ENCODE results near the gene TBCCD1. TPM values are rescaled to one million over a fixed set of nuclear protein-coding genes. Genes with fewer than 3 reads are reported as not detected.
"Not testable (repeated sequence)": the region's sequence is repeated elsewhere in the genome, so short reads cannot be mapped to it uniquely, and the experiment has no call there.

Gene TBCCD1
- polyA plus RNA-seq, 6 donors from 2014 or later: 12.0 to 32.7 (median 19.7) TPM

- H3K4me1 Mint-ChIP-seq: peaks cover 37 to 55% (median 50%) of the 10 kb centered on the region in 3 donors
- H3K9me3 Mint-ChIP-seq; DNase-seq; ATAC-seq (ENCODE audit: low read depth in 2 of 2); H3K27me3 Mint-ChIP-seq; H3K36me3 Mint-ChIP-seq: not testable (repeated sequence)
- H3K4me3 Mint-ChIP-seq: peak overlapping the region; percentile 90 to 99 (median 96)
- peak overlapping the region; percentile 96 to 99 (median 98) for H3K27ac Mint-ChIP-seq
Measured at GRCh38 chr3:186569361-186569760, 2.2 kb upstream of the TBCCD1 start.

GRCh38 chr3:186566772-186567071 is 417 bp downstream of the TBCCD1 start:
- Mint-ChIP-seq H3K4me3 (peak overlapping the region; percentile 82 to 98 (median 96)), H3K4me1 (peaks cover 45 to 59% (median 57%) of the 10 kb centered on the region in 3 donors), H3K27ac (peak overlapping the region; percentile 81 to 97 (median 95)), H3K36me3 (peaks cover 0 to 6% of the 10 kb centered on the region in 2 donors), H3K27me3 (no peaks in the 10 kb centered on the region), H3K9me3 (no peaks in the 10 kb centered on the region)
- no peak for DNase-seq
- ATAC-seq (ENCODE audit: low read depth in 2 of 2): peak; percentile 1 to 3

DNA sequence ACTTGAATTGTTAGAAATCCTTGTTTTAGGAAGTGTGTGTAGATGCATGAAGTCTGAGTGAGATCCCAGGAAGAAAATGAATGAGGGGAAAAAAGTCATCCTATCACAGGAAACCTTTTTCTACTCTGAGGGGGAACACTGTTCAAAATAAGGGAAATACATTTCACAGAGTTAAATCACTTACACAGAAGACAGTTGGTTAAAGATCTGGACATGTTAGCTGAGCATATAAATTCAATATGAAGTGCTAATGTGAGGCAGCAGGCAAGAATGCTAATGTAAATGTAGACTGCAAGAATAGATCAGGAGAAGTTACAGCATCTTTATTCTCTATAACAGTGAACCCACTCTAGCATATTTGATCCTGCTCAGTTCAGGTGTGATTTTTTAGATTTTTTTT is 2.6 kb downstream of the TBCCD1 start:
- Mint-ChIP-seq H3K4me3 (peak overlapping the region in 4 of 8 donors; percentile 18 to 72 (median 60)), H3K4me1 (peaks cover 28 to 45% (median 40%) of the 10 kb centered on the region in 3 donors), H3K27ac (peak overlapping the region in 1 of 6 donors; percentile 57), H3K27me3 (no peaks in the 10 kb centered on the region), H3K9me3 (no peaks in the 10 kb centered on the region), H3K36me3 (peaks cover 0 to 6% of the 10 kb centered on the region in 2 donors)
- ATAC-seq (ENCODE audit: low read depth in 2 of 2): no peak
- DNase-seq: no peak

DNA sequence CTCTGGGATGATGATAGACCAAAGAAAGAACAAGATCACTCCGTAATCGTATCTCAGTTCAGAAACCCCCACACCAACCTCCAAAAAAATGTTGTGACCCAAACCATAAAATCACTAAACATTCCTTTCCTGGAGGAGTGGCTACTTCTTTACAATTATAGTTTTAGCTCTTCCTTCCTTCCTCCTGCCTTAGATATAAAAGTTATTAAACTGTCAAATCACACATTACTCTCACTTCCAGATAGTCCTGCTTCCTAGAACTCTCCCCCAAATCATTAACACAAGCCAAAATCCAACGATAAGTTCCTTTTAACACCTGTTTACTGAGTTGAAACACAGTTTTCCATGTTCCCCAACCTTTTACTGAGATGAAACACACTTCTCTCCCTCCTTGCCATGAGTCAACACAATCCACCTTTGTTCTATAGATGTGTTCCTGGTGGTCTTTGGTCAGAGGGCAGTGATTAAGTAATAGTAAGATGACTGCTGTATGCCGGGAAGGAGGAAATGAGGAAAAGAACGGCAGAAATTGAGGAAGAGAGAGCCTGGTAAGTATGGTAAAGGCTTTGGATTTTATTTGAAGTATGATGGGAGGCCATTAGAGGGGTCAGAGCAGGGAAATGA is 14.6 kb downstream of the TBCCD1 start:
- Mint-ChIP-seq H3K9me3 (no peaks in the 10 kb centered on the region), H3K27ac (no peak overlapping the region), H3K36me3 (peaks cover 13 to 41% of the 10 kb centered on the region in 2 donors), H3K4me1 (no peaks in the 10 kb centered on the region), H3K27me3 (no peaks in the 10 kb centered on the region), H3K4me3 (no peak overlapping the region)
- no peak for ATAC-seq (ENCODE audit: low read depth in 2 of 2)
- no peak for DNase-seq

DNA sequence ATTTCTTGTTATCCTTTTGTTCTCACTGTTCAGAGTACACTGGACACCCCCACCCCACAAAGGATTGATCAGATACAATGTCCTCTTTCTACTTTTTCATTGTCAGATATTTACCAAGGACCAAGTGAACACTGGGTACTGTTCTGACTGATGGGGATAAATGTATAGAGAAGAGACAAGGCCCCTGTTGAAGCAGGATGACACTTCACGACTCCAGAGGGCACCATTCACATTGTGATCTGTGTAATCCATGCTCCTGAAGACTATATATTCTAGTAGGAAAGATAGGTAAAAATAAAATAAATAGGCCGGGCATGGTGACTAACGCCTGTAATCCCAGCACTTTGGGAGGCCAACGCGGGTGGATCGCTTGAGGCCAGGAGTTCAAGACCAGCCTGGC is 15.8 kb downstream of the TBCCD1 start:
- Mint-ChIP-seq H3K4me3 (no peak overlapping the region), H3K9me3 (no peaks in the 10 kb centered on the region), H3K27ac (no peak overlapping the region), H3K27me3 (no peaks in the 10 kb centered on the region), H3K36me3 (peaks cover 7 to 30% of the 10 kb centered on the region in 2 donors), H3K4me1 (no peaks in the 10 kb centered on the region)
- ATAC-seq (ENCODE audit: low read depth in 2 of 2) (no peak), DNase-seq (no peak)

DNA sequence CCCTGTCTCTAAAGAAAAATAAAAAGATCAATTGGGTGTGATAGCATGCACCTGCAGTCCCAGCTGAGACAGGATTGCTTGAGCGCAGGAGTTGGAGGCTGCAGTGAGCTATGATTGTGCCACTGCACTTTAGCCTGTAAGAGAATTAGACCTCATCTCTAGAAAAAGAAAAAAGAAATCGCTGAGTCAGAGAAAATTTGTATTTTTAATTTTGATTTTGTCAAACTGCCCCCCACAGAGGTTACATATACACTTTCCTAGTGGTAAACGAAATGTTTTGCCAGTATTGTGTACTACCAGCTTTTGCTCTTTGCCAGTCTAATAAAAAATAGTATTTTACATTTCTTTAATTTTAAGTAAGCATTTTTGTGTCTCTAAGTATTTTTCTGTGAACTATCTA is 17.6 kb downstream of the TBCCD1 start:
- H3K9me3 Mint-ChIP-seq: no peaks in the 10 kb centered on the region
- no peak overlapping the region for H3K27ac Mint-ChIP-seq
- DNase-seq (no peak), ATAC-seq (ENCODE audit: low read depth in 2 of 2) (no peak)
- H3K4me3 Mint-ChIP-seq: no peak overlapping the region
- no peaks in the 10 kb centered on the region for H3K4me1 Mint-ChIP-seq
- peaks cover 5 to 22% of the 10 kb centered on the region in 2 donors for H3K36me3 Mint-ChIP-seq
- H3K27me3 Mint-ChIP-seq: no peaks in the 10 kb centered on the region

GRCh38 chr3:186544281-186544680 is 22.9 kb downstream of the TBCCD1 start, which contains the start of gene CRYGS:
Gene CRYGS (minus strand): TSS chr3:186544380. CDS start chr3:186544326, 54 bp downstream.
- H3K4me1 Mint-ChIP-seq: peaks cover 5 to 10% (median 6%) of the 10 kb centered on the region in 3 donors
- H3K4me3 Mint-ChIP-seq: no peak within 1 kb of the TSS
- no peak for DNase-seq
- ATAC-seq (ENCODE audit: low read depth in 2 of 2): no peak
- H3K36me3 Mint-ChIP-seq: peaks cover 0 to 13% of the 10 kb centered on the region in 2 donors
- peaks cover 0 to 10% (median 6%) of the 10 kb centered on the region in 3 donors for H3K27me3 Mint-ChIP-seq
- H3K9me3 Mint-ChIP-seq: no peaks in the 10 kb centered on the region
- H3K27ac Mint-ChIP-seq: no peak within 1 kb of the TSS

GRCh38 chr3:186540835-186541226 is 26.3 kb downstream of the TBCCD1 start:
- Mint-ChIP-seq H3K27ac (peak overlapping the region in 1 of 6 donors; percentile 38), H3K4me1 (peaks cover 12 to 23% (median 15%) of the 10 kb centered on the region in 3 donors), H3K36me3 (peaks cover 0 to 16% of the 10 kb centered on the region in 2 donors), H3K27me3 (peaks cover 19 to 44% (median 28%) of the 10 kb centered on the region in 3 donors), H3K4me3 (no peak overlapping the region), H3K9me3 (no peaks in the 10 kb centered on the region)
- DNase-seq (no peak), ATAC-seq (ENCODE audit: low read depth in 2 of 2) (no peak)

DNA sequence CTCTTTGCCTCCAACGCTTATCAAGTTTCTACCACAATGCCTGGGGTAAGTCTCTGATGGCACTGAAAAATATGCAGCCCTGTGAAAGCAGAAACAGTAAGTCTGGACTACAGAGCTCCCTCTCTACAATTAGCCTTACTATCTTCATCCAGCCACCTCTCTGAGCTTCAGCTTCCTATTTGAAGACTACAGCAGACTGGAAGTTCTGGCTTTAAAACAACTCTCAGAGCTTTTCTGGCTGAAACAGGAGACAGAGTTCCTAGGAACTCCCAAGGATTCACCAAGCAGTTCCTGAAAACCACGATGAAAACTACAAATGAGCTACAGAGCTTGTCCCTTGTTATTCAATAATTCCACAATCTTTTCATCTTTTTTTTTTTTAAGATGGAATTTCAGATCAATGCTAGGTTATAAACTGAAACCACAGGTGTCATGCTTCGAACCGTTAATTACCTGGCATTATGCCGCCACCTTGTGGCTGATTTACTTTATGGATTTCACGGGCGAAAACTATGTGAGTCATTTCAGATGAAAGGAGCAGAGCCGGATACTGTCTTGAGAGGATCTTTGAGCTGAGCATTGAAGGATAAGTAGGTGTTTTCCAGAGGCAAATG is 26.8 kb downstream of the TBCCD1 start:
- Mint-ChIP-seq H3K4me1 (peaks cover 17 to 28% (median 18%) of the 10 kb centered on the region in 3 donors), H3K36me3 (peaks cover 0 to 16% of the 10 kb centered on the region in 2 donors), H3K27ac (peak overlapping the region in 1 of 6 donors; percentile 38), H3K4me3 (peak overlapping the region in 2 of 8 donors; percentile 7 to 23), H3K9me3 (no peaks in the 10 kb centered on the region), H3K27me3 (peaks cover 24 to 50% (median 32%) of the 10 kb centered on the region in 3 donors)
- ATAC-seq (ENCODE audit: low read depth in 2 of 2): peak; percentile 98
- DNase-seq: peak; percentile 77

- Mint-ChIP-seq H3K9me3 (no peaks in the 10 kb centered on the region), H3K27ac (no peak overlapping the region), H3K4me1 (peaks cover 32 to 44% (median 33%) of the 10 kb centered on the region in 3 donors), H3K27me3 (peaks cover 25 to 54% (median 36%) of the 10 kb centered on the region in 3 donors), H3K4me3 (no peak overlapping the region), H3K36me3 (peaks cover 0 to 11% of the 10 kb centered on the region in 2 donors)
- ATAC-seq (ENCODE audit: low read depth in 2 of 2) (no peak), DNase-seq (no peak)
Measured at GRCh38 chr3:186538779-186539178, 28.4 kb downstream of the TBCCD1 start.

- peaks cover 0 to 3% of the 10 kb centered on the region in 2 donors for H3K36me3 Mint-ChIP-seq
- DNase-seq: no peak
- H3K27me3 Mint-ChIP-seq: peaks cover 25 to 54% (median 36%) of the 10 kb centered on the region in 3 donors
- H3K4me3 Mint-ChIP-seq: no peak overlapping the region
- H3K27ac Mint-ChIP-seq: peak overlapping the region in 2 of 6 donors; percentile 51 to 61
- ATAC-seq (ENCODE audit: low read depth in 2 of 2): no peak
- no peaks in the 10 kb centered on the region for H3K9me3 Mint-ChIP-seq
- H3K4me1 Mint-ChIP-seq: peaks cover 43 to 57% (median 49%) of the 10 kb centered on the region in 3 donors
Measured at GRCh38 chr3:186536883-186537844, 30.0 kb downstream of the TBCCD1 start.

- DNase-seq (peak; percentile 87), ATAC-seq (ENCODE audit: low read depth in 2 of 2) (peak; percentile 92 to 94)
- peak overlapping the region; percentile 96 to 99 (median 99) for H3K27ac Mint-ChIP-seq
- H3K27me3 Mint-ChIP-seq: peaks cover 25 to 44% (median 39%) of the 10 kb centered on the region in 3 donors
- H3K4me3 Mint-ChIP-seq: peak overlapping the region; percentile 44 to 86 (median 79)
- peaks cover 0 to 3% of the 10 kb centered on the region in 2 donors for H3K36me3 Mint-ChIP-seq
- H3K9me3 Mint-ChIP-seq: no peaks in the 10 kb centered on the region
- H3K4me1 Mint-ChIP-seq: peaks cover 42 to 68% (median 65%) of the 10 kb centered on the region in 3 donors
Measured at GRCh38 chr3:186534113-186534669, 32.9 kb downstream of the TBCCD1 start.

Measured in naive B cell (primary cell).